Thyroid gland (tissue), 4 donors: Measurements from ENCODE around the gene PLEKHJ1.

ENCODE experiments used
- CTCF ChIP-seq, 6 experiments: fragments of 200-600 bp in 3 of 6; fragments of 450-650 bp in 3 of 6; sonication (generic) in 3 of 6; IDR thresholded peaks; one replicate each; pipeline ENCODE4 v1.5.1; 2016 to 2019; ENCODE audit warnings: antibody characterized with exemption in 6 of 6, mild to moderate bottlenecking in 2 of 6, inconsistent platforms in 1 of 6, moderate library complexity in 1 of 6
- POLR2A ChIP-seq, 2 donors: fragments of 450-650 bp; IDR thresholded peaks; one replicate each; pipeline ENCODE4 v1.6.1; 2017; ENCODE audit warnings: antibody characterized with exemption in 2 of 2, mild to moderate bottlenecking in 2 of 2, moderate library complexity in 1 of 2

GRCh38 chr19:2283835-2284507, 47.8 kb upstream of the PLEKHJ1 start:
- TF ChIP-seq CTCF (IDR thresholded peaks at IDR 0.05) (no peak), POLR2A (IDR thresholded peaks at IDR 0.05) (no peak)
